Tibial nerve (tissue), 4 donors: ENCODE results near the gene NMNAT3.

ENCODE experiments used
- CTCF ChIP-seq, 5 experiments: fragments of 200-600 bp in 3 of 5; fragments of 450-650 bp in 2 of 5; sonication (generic) in 3 of 5; IDR thresholded peaks; one replicate each; pipeline ENCODE4 v1.5.1; 2016 to 2019; ENCODE audit warnings: antibody characterized with exemption in 5 of 5, mild to moderate bottlenecking in 3 of 5, moderate library complexity in 2 of 5
- EP300 ChIP-seq, 2 donors: sonication (generic); formaldehyde crosslinking; IDR thresholded peaks; one replicate each; pipeline ENCODE4 v1.6.1; 2017; ENCODE audit warnings: antibody characterized with exemption in 2 of 2, mild to moderate bottlenecking in 1 of 2
- POLR2A ChIP-seq, 2 donors: fragments of 450-650 bp; IDR thresholded peaks; one replicate each; pipeline ENCODE4 v1.6.1; 2017; ENCODE audit warnings: antibody characterized with exemption in 2 of 2, mild to moderate bottlenecking in 2 of 2, moderate library complexity in 2 of 2

- TF ChIP-seq CTCF (IDR thresholded peaks at IDR 0.05) (no peak), POLR2A (IDR thresholded peaks at IDR 0.05) (no peak), EP300 (IDR thresholded peaks at IDR 0.05) (no peak)
Measured at GRCh38 chr3:139642996-139643395, 34.8 kb downstream of the NMNAT3 start.
